ENCODE data around the gene CRELD1. TPM values are rescaled to one million over a fixed set of nuclear protein-coding genes. Genes with fewer than 3 reads are reported as not detected.

CRELD1 gene
- total and polyA plus RNA-seq, 2 of the 13 experiments (the other 11 are each of a cell fraction or from before 2014, with no cell fraction given) = 27.1 to 61.9 TPM

GRCh38 chr3:9932843-9933560, 632 bp upstream of the CRELD1 start (continued):
- TF ChIP-seq, protein P1, sequence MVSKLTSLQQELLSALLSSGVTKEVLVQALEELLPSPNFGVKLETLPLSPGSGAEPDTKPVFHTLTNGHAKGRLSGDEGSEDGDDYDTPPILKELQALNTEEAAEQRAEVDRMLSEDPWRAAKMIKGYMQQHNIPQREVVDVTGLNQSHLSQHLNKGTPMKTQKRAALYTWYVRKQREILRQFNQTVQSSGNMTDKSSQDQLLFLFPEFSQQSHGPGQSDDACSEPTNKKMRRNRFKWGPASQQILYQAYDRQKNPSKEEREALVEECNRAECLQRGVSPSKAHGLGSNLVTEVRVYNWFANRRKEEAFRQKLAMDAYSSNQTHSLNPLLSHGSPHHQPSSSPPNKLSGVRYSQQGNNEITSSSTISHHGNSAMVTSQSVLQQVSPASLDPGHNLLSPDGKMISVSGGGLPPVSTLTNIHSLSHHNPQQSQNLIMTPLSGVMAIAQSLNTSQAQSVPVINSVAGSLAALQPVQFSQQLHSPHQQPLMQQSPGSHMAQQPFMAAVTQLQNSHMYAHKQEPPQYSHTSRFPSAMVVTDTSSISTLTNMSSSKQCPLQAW (CRISPR knock-in tag; IDR thresholded peaks at IDR 0.05) = peak; percentile 48
- TF ChIP-seq TFAP4 (IDR thresholded peaks at IDR 0.05; ENCODE audit: borderline replicate concordance, low read depth) = peak; percentile 45; the same call in 1 of the 2 replicates
- TF ChIP-seq ZBTB43 (CRISPR knock-in tag; conservative IDR thresholded peaks at IDR 0.05) = peak; percentile 43
- no peak for TF ChIP-seq TCF7L2 (IDR thresholded peaks at IDR 0.05; ENCODE audit: low read depth, low read length)
- TF ChIP-seq ZNF224 (CRISPR knock-in tag; IDR thresholded peaks at IDR 0.05) = no peak; the same call in 1 of the 2 replicates
- TF ChIP-seq ZNF775 (CRISPR knock-in tag; IDR thresholded peaks at IDR 0.05; ENCODE audit: borderline replicate concordance) = no peak
- TF ChIP-seq ZFP36L1 (CRISPR knock-in tag; IDR thresholded peaks at IDR 0.05) = no peak
- TF ChIP-seq ZSCAN12 (CRISPR knock-in tag; IDR thresholded peaks at IDR 0.05) = no peak
- TF ChIP-seq PCBP2 (optimal IDR thresholded peaks at IDR 0.05; ENCODE audit: low read depth, low read length, poor library complexity, severe bottlenecking) = no peak
- TF ChIP-seq, protein P2, sequence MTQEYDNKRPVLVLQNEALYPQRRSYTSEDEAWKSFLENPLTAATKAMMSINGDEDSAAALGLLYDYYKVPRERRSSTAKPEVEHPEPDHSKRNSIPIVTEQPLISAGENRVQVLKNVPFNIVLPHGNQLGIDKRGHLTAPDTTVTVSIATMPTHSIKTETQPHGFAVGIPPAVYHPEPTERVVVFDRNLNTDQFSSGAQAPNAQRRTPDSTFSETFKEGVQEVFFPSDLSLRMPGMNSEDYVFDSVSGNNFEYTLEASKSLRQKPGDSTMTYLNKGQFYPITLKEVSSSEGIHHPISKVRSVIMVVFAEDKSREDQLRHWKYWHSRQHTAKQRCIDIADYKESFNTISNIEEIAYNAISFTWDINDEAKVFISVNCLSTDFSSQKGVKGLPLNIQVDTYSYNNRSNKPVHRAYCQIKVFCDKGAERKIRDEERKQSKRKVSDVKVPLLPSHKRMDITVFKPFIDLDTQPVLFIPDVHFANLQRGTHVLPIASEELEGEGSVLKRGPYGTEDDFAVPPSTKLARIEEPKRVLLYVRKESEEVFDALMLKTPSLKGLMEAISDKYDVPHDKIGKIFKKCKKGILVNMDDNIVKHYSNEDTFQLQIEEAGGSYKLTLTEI (CRISPR knock-in tag; conservative IDR thresholded peaks at IDR 0.05) = no peak
- no peak for TF ChIP-seq ZNF460 (CRISPR knock-in tag; IDR thresholded peaks at IDR 0.05; ENCODE audit: borderline replicate concordance)
- no peak for TF ChIP-seq NR2F1 (CRISPR knock-in tag; IDR thresholded peaks at IDR 0.05)
- TF ChIP-seq TCF7 (IDR thresholded peaks at IDR 0.05; ENCODE audit: low read depth) = no peak
- TF ChIP-seq ZNF33A (CRISPR knock-in tag; IDR thresholded peaks at IDR 0.05; ENCODE audit: borderline replicate concordance) = no peak
- no peak for TF ChIP-seq ZBTB4 (CRISPR knock-in tag; IDR thresholded peaks at IDR 0.05; ENCODE audit: borderline replicate concordance)
- no peak for TF ChIP-seq ZNF282 (IDR thresholded peaks at IDR 0.05; ENCODE audit: partially characterized antibody)
- TF ChIP-seq JUND (CRISPR knock-in tag; IDR thresholded peaks at IDR 0.05) = 0 out of 2 replicates have a peak, but pooled peaks have one; percentile 48
- TF ChIP-seq ZNF772 (CRISPR knock-in tag; IDR thresholded peaks at IDR 0.05) = peak; percentile 73
- peak; percentile 77 for TF ChIP-seq RFXAP (CRISPR knock-in tag; IDR thresholded peaks at IDR 0.05; ENCODE audit: borderline replicate concordance)
- 0 out of 2 replicates have a peak, but pooled peaks have one; percentile 8 for TF ChIP-seq NCOA2 (CRISPR knock-in tag; IDR thresholded peaks at IDR 0.05)
